Prostate gland (tissue), 2 donors: ENCODE measurements around the gene RAB4A. TPM values are rescaled to one million over a fixed set of nuclear protein-coding genes. Genes with fewer than 3 reads are reported as not detected.

Experiments used
- DNase-seq: peaks from one replicate; pipeline ENCODE4 v3.0.0-alpha.2; 2019; ENCODE audit warnings: low spot score
- H3K27ac ChIP-seq, 2 donors: fragments of 200-600 bp; sonication (generic); 2 replicates each; pipeline ENCODE4 v1.5.1; 2017 to 2019
- H3K27me3 ChIP-seq: fragments of 200-600 bp; sonication (generic); replicated peaks from 2 replicates; pipeline ENCODE4 v1.5.1; 2019; ENCODE audit not compliant: insufficient read depth
- H3K36me3 ChIP-seq, 2 donors: fragments of 200-600 bp; sonication (generic); 1 replicate in 1 of 2; 2 replicates in 1 of 2; pipeline versions ENCODE4 v1.5.1 to v1.8.1; 2017 to 2019
- H3K4me1 ChIP-seq: fragments of 200-600 bp; sonication (generic); replicated peaks from 2 replicates; pipeline ENCODE4 v1.5.1; 2019
- H3K4me3 ChIP-seq, 2 donors: fragments of 200-600 bp; sonication (generic); 2 replicates each; pipeline ENCODE4 v1.5.1; 2017 to 2019
- H3K9me3 ChIP-seq: fragments of 200-600 bp; sonication (generic); 2 replicates; pipeline ENCODE4 v1.5.1; 2017
- CTCF ChIP-seq, 4 experiments: fragments of 200-600 bp in 2 of 4; fragments of 450-650 bp in 2 of 4; sonication (generic) in 2 of 4; IDR thresholded peaks; 1 replicate in 3 of 4; 2 replicates in 1 of 4; pipeline ENCODE4 v1.5.1; 2016 to 2019; ENCODE audit warnings: antibody characterized with exemption in 4 of 4, mild to moderate bottlenecking in 2 of 4, moderate library complexity in 2 of 4
- POLR2A ChIP-seq: fragments of 450-650 bp; IDR thresholded peaks from one replicate; pipeline ENCODE4 v1.6.1; 2016; ENCODE audit warnings: antibody characterized with exemption, mild to moderate bottlenecking
- POLR2AphosphoS5 ChIP-seq: sonication (generic); formaldehyde crosslinking; IDR thresholded peaks from one replicate; pipeline ENCODE4 v1.6.1; 2017; ENCODE audit warnings: antibody characterized with exemption
- WGBS: methylation state at CpG from one replicate; pipeline ENCODE4 v1.1.5; 2018; 5-methylcytosine and 5-hydroxymethylcytosine counted together
- intact Hi-C: fragments of 100-400 bp; cut with DNase I; formaldehyde crosslinking; loops from one replicate; pipeline ENCODE4 v1.14.2; 2022
- total RNA-seq, 2 donors: library from RNA; depleted of rRNA; stranded (reverse); fragments of >200 nt; gene quantifications; one replicate each; pipeline ENCODE4 v1.1.0, GENCODE V29; 2016

Gene RAB4A
- total RNA-seq, 2 donors from 2014 or later = 53.6 to 106 TPM

DNA sequence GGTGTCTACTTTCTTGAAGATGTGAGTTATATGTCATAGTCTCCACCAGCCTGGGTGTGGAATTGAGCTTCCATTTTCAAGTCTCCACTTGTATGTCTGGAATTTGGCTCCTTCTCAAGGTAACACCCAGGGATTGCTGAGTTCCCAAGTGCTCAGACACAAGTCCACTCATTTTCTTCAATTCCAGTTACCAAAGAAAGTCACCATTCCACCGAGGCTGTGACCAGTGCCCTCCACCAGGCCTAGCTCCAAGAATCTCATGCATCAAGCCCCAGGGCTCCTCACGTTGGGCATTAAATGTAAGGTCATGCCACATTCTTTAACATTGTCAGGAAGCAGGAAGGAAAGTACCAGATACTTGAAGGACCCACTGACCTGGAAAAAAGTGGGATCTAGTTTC lies 2.4 kb upstream of the RAB4A start:
- DNase-seq = no peak
- TF ChIP-seq POLR2A (no peak), POLR2AphosphoS5 (no peak), CTCF (IDR thresholded peaks at IDR 0.05) (no peak)
- Histone ChIP-seq H3K4me3 (no peak overlapping the region), H3K36me3 (no peaks in the 10 kb centered on the region), H3K27me3 (no peaks in the 10 kb centered on the region), H3K9me3 (no peaks in the 10 kb centered on the region), H3K4me1 (peaks cover 4% of the 10 kb centered on the region), H3K27ac (peak overlapping the region in 1 of 2 donors; percentile 11)
- intact Hi-C loops = no loop called here
- WGBS = 51% methylated on average over 2 of the region's 2 CpGs

DNA sequence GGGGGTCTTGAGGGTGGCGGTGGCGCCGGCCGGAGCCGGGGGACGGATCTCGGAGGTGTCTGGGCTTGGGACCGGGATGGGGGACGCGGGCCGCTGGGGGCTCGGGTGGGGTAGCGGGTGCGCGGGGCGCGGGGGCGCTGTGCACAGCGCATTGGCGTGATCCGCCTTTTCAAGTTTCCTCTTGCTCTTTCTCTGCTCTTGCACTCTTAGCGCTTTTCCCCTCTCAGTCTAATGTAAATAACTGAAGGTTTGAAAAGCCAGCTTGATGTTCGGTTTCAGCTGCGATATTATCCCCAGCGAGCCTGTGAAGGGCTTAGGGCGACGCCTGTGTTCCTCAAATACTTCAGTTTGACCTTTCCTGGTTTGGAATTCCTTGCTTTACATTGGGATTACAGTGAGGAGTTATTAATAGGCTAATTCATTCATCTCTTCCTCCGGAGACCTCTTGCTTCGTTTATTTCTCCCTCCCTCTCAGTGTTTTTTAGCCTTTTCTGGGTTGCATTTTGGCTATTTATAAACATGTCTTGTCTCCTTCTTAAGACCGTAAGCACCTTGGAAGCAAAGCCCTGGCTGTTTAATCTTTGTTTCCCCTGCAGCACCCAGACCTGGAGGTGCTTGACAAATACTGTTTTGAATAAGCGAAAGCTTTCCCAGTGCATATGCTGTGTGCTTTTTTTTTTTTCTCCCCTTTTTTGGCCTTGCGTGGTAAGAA lies 693 bp downstream of the RAB4A start:
- Histone ChIP-seq H3K27me3 (no peaks in the 10 kb centered on the region), H3K36me3 (no peaks in the 10 kb centered on the region), H3K9me3 (no peaks in the 10 kb centered on the region), H3K4me3 (peak overlapping the region; percentile 77 to 79), H3K4me1 (peaks cover 18% of the 10 kb centered on the region), H3K27ac (peak overlapping the region; percentile 84 to 90)
- DNase-seq = peak; percentile 27
- WGBS = 1% methylated on average over 32 of the region's 32 CpGs
- intact Hi-C loops = loop anchor here (5.0 kb wide), 1 partner anchor 71 kb away; the partner anchor contains the start of gene CCSAP
- TF ChIP-seq CTCF (IDR thresholded peaks at IDR 0.05) = no peak
- no peak for TF ChIP-seq POLR2AphosphoS5
- no peak for TF ChIP-seq POLR2A

DNA sequence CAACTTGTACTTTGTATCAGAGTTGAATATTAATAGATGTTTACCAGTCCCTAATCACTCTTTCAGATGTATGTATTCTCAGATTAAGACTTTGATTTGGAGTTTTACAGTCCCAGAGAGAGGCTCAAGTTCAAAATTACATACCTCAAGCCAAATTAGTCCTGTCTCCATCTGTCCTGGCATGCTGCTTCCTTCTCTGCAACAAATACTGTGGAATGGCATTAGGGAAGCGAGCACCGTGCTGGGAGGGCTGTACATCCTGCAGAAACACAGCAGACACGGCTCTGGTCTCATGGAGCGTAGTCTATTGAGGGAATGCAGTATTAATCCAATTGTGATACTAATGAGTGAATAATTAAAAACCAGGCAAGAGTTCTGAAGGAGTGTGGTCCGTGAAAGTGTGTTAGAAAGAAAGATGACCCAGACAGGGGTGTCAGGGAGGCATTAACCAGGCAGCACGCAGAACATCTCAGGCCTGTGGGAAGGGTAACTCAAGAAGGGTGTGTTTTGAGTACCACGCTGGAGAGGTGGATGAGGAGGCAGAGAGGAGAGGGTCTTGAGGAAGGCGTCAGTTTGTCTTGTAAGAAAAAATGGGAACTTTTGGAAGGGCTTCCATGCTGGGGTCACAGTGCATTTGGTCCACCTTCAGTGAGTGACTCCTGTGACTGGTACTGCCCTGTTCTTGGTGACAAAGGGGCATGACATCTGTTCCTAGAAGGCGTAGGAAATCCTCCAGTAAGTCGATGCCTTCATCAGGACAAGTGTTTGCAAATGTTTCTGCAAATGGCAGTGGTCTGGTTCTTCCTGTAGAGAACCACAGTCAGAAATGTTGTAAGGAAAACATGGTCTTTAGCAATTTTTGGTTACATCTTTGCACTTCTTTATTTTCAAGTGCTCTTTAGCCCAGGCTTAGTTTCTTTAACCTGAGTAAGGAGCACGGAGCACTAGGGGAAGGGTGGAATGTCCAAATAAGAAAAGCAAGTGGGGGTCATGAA lies 1.6 kb downstream of the RAB4A start:
- no peaks in the 10 kb centered on the region for H3K27me3 ChIP-seq
- intact Hi-C loops = loop anchor here (5.0 kb wide), 1 partner anchor 70 kb away; the partner anchor contains the start of gene CCSAP
- peak overlapping the region; percentile 84 to 90 for H3K27ac ChIP-seq
- no peaks in the 10 kb centered on the region for H3K9me3 ChIP-seq
- TF ChIP-seq POLR2A (no peak), POLR2AphosphoS5 (peak; percentile 54)
- peak overlapping the region; percentile 77 to 79 for H3K4me3 ChIP-seq
- WGBS = 26% methylated on average over 11 of the region's 11 CpGs
- peak; percentile 49 for DNase-seq
- H3K4me1 ChIP-seq = peaks cover 18% of the 10 kb centered on the region
- no peaks in the 10 kb centered on the region for H3K36me3 ChIP-seq

DNA sequence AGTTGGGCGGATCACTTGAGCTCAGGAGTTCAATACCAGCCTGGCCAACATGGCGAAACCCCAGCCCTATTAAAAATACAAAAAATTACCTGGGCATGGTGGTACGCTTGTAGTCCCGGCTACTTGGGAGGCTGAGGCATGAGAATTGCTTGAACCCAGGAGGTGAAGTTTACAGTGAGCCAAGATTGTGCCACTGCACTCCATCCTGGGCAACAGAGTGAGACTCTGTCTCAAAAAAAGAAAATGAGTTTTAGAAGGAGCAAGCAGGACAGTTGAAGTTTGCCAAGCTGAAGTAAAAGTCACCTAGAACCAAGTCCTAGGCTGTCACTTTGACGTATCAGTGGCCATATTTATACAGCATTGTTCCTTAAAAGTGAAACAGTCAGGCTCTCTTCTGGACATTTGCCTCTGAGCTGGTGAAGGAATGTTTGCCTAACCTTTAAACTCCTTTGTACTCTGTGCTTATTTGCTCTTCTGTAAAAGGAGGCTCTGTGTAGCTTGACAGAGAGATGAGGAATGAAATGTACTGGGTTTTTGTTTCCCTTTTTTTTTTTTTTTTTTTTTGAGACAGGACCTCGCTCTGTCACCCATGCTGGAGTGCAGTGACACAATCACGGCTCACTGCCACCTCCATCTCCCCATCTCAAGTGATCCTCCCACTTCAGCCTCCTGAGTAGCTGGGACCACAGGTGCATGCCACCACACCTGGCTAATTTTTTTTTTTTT lies 2.8 kb downstream of the RAB4A start:
- 50% methylated on average over 7 of the region's 7 CpGs for WGBS
- DNase-seq = peak; percentile 75
- Histone ChIP-seq H3K9me3 (no peaks in the 10 kb centered on the region), H3K4me1 (peaks cover 18% of the 10 kb centered on the region), H3K36me3 (no peaks in the 10 kb centered on the region), H3K4me3 (peak overlapping the region in 1 of 2 donors; percentile 77), H3K27me3 (no peaks in the 10 kb centered on the region), H3K27ac (peak overlapping the region; percentile 84 to 90)
- intact Hi-C loops = loop anchor here (5.0 kb wide), 1 partner anchor 69 kb away; the partner anchor contains the start of gene CCSAP
- peak; percentile 94 for TF ChIP-seq POLR2AphosphoS5
- no peak for TF ChIP-seq POLR2A
- no peak for TF ChIP-seq CTCF (IDR thresholded peaks at IDR 0.05)

DNA sequence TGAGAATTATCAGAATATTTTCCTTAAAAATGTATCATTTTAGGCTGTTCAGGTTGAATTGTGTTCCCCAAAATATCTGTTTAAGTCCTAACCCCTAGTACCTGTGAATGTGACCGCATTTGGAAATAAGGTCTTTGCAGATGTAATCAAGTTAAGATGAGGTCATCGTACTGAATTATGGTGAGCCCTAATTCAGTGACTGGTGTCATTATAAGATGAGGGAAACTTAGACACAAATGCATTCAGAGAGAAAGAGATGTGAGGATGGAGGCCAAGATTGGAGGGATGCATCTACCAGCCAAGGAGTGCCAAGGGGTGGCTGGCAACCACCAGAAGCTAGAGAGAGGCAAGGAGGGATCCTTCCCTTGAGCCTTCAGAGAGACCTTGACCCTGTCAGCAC lies 4.1 kb downstream of the RAB4A start:
- Histone ChIP-seq H3K9me3 (no peaks in the 10 kb centered on the region), H3K27me3 (no peaks in the 10 kb centered on the region), H3K36me3 (no peaks in the 10 kb centered on the region), H3K4me1 (peaks cover 18% of the 10 kb centered on the region), H3K27ac (peak overlapping the region; percentile 84 to 90), H3K4me3 (no peak overlapping the region)
- TF ChIP-seq POLR2AphosphoS5 = no peak
- no peak for TF ChIP-seq POLR2A
- no peak for TF ChIP-seq CTCF (IDR thresholded peaks at IDR 0.05)
- no peak for DNase-seq
- intact Hi-C loops = no loop called here
- WGBS = 97% methylated on average over 2 of the region's 2 CpGs
